ENCODE data around the gene MCM3AP. TPM values are rescaled to one million over a fixed set of nuclear protein-coding genes. Genes with fewer than 3 reads are reported as not detected.
"Not testable (repeated sequence)": the region's sequence is repeated elsewhere in the genome, so short reads cannot be mapped to it uniquely, and the experiment has no call there.

The MCM3AP gene
- total RNA-seq, 1 experiment from 2014 or later = 27.5 TPM

DNA sequence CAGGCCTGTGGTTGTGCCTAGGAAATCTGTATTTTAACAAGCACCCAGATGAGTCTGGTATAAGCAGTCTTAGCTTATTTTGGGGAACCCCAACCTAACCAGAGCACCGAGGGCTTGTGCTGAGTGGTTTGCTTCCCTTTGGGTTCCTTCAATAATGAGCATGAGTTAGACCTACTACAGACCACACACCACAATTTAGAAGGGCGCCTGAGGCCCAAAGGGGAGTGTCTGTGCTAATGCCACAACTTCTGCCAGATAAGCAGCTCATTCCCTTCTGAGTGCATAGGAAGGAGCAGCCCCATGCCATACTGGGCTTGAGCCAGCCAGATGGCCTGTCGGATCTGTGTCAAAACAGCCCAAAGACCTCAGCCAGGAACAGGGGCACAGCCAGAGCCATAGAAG lies 41.5 kb downstream of the MCM3AP start:
- no peak for DNase-seq (ENCODE audit: low read depth)

DNA sequence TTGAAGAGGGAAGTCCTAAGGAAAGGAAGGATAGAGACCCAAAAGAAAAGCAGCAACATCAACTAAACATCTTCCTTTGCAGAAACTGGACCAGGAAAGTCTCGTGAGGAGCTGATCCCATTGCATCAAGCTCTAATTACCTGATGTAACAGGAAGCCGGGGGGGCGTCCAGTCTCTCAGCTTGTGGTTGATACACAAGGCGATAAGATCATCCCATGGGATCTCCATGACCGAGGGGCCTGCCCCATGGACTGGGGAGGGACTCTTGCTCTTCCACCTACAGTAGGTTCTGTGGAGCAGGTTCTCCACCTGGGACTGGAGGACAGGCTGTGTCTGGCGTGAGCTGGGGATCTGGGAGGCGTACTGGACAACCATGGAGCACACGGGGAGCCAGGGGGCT lies 42.1 kb downstream of the MCM3AP start:
- no peak for DNase-seq (ENCODE audit: low read depth)

GRCh38 chr21:46241577-46241976 lies 43.8 kb downstream of the MCM3AP start:
- not testable (repeated sequence) for DNase-seq (ENCODE audit: low read depth)

DNA sequence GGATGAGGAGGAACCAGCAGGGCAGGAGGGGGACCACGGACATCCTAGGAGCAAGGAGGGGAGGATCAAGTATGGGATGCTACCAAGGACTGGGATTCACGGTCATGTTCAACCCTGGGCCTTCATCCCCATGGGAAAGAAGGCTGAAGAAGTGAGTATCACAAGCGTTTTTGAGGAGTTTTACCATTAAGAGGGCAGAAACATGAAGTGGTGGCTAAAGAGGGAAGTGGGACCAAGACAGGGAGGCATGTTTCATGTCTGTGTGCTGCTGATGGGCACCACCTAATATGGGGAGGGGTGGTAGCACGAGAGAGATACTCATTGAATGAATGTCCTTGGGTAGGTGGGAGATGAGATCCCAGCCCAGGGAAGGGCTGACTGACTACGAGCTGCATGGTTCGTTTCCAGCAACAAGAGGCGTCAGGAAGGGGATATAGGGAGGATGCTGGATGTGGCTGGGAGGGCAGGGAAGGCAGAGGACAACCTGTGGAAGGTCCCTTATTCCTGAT lies 45.5 kb downstream of the MCM3AP start:
- DNase-seq (ENCODE audit: low read depth) = no peak

GRCh38 chr21:46237474-46237873 lies 47.9 kb downstream of the MCM3AP start:
- DNase-seq (ENCODE audit: low read depth) = no peak

DNA sequence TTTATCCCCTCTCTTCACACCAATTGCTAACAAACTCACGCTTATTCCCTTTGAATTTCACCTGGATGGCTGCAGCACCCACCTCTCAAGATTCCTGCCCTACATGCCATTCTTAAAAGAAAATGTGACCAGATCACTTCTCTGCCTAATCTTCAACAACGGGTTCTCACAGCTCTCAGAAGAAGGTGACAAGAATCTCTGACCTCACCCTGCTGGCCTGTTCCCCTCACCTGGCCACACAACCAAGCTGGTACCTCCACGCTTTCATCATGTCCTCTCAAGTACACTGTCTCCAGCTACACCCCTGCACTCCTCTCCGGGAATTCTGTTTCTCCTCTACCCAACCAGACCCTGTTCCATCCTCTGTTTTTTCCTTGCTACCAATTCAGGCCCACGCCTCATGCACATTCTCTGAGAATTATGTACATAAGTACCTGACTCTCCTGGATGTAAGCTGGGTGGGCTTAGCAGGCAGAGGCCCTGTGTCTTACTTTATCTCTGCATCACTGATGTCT lies 50.9 kb downstream of the MCM3AP start:
- no peak for DNase-seq (ENCODE audit: low read depth)

DNA sequence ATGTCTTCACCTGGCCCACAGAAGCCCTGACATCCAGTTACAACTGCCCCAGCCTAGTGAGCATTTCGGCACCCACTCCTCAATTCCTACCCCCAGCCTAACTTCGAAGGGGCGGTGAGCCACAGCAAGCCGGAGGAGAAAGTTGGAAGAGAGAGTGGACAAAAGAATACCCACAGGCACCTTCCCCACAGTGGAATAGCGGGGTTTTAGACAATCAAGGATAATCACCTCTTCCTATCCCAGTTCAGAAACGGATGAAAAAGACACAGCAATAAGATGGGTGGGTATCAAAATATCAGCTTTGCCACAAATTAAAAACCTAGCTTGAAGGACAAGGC lies 55.5 kb downstream of the MCM3AP start:
- DNase-seq (ENCODE audit: low read depth) = no peak

DNA sequence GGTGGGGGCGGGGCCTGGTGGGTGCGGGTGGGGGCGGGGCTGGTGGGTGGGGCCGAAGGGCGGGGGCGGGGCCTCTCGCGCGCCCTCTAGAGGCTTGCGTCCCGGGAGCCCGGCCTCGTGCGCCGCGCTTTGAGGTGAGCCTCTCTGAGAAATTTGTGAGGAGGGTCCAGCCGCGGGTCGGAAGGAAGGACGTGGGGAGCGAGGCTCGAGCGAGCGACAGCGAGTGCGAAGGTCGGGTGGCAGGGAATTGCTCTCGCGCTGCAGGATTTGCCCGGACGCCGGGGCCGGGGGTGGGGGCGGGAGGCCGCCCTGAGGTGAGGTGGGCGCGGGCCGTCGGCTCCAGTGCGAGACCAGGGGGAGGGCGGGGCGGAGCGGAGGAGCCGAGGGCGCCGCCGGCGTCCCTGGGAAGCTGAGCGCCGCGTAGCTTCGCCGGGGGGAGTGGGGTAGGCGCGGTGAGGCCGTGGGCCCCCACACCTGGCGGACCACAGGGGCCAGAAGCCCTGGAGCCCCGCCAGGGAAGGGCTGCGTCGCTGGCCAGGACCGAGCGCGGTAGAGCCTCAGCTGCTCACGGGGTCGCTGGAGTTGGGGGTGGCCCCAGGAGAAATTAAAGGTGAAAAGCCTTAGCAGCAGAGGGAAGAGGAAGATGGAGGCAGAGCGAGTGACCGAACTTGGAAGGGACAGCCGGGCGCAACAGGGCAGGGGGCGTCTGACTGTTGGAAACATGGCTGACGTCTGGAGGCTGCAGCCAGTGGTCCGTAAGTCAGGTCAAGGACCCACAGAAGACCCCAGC lies 56.1 kb downstream of the MCM3AP start:
- DNase-seq (ENCODE audit: low read depth) = no peak

DNA sequence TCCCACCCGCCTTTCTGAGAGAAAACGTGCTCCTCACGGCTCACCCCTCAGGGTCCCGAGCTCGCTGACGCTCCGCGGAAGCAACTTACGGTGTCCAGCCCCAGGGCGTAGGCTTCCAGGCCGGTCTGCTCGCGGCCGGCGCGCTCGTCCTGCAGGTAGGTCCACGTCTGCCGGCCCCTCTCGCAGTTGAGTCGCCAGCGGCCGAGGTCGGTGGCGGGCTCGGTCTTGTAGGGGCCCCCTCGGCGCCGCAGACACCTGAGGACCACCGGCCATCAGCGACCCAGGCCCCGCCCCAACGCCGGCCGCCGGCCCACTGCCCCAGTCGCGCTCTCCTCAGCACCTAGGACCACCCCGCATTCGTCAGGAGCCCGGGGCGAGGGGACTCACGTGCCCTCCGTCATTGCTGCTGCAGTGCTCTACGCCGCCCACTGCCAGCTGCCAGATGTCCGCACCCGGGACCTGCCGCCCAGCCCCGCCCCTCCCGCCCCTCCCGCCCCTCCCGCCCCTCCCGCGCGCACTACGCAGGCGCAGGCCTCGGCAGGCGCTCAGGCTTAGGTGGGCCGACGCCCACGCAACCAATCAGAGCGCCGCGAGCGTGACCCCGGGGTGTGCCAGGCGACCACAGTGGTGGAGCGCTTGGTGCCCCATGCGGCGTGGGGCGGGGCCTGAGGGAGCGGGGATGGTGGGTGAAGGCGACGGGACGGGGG lies 56.9 kb downstream of the MCM3AP start, which contains the start of gene LSS:
TSS of gene LSS (minus strand) at position 430 of the 707 bp plus-strand sequence. CDS start at position 401, 29 bp downstream.
- DNase-seq (ENCODE audit: low read depth) = peak; percentile 94

DNA sequence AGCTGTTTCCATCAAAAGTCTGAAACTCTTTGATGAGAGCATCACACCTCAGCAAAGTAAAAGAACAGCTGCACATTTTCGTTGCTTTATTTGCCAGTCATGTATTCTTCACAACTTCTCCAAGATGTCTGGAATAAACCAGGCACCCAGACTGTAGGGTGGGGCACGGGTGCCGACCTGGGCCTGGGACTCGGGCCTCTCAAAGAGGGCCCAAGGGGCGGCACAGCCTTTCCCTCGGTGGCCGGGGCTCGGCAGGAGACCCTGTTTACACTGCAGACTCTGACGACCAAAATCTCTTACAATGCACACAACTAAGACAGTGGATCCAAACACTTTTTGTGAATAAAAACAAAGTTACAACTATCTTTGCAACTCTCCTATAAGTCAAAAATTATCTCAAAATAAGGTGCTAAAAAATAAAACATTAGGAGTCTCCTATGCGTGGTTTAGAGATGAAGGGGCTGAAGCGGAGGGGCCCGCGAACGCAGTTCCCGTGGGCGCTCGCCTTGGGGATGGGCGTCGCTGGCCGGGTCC lies 57.5 kb downstream of the MCM3AP start:
- DNase-seq (ENCODE audit: low read depth) = no peak

DNA sequence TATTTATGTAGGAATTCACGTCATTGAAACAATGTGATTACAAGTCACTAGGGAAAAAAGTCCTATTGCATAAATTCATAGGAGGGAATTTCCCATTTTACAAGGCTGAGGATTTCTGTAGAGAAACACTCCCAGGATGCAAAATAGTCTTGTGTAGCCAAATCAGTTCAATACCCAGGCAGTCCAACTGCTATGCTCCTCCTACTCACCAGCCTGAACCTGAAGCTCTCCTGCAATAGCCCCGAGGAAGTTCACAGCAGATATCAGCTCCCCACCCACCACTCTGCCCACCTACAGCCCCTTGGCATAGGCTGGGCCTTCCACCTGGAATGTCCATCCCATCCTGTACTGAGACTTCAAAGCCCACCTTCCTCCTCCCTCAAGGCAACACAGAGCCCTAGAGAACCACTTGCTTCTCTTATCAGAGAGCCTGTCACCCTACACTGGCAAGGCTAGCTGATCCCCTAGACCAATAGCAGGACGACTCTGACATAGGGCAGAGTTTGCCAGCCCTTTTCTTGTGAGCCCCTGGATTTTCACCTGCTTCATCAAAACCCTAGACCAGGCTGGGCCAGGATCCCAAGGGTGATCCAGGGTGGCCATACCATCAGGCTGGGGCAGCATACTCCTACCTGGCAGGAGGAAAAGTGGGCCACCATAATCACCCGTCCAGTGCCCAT lies 58.4 kb downstream of the MCM3AP start:
- DNase-seq (ENCODE audit: low read depth) = peak; percentile 29

GRCh38 chr21:46226146-46226545 lies 59.3 kb downstream of the MCM3AP start:
- DNase-seq (ENCODE audit: low read depth) = no peak

DNA sequence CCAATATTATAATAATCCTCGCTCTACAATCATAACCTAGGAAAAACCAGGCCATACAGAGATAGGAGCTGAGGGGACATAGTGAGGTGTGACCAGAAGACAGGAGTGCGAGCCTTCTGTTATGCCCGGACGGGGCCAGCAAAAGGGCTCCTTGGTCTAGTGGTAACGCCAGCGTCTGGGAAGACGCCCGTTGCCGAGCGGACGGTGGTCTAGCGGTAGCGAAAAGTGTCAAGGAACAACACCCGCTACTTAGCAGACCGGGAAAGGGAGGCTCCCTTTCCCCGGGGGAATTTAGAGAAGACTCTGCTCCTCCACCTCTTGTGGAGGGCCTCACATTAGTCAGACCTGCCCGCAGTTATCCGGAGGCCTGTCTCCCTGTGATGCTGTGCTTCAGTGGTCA lies 61.8 kb downstream of the MCM3AP start:
- not testable (repeated sequence) for DNase-seq (ENCODE audit: low read depth)

- no peak for DNase-seq (ENCODE audit: low read depth)
Observed at GRCh38 chr21:46223217-46223616, 62.2 kb downstream of the MCM3AP start.

DNA sequence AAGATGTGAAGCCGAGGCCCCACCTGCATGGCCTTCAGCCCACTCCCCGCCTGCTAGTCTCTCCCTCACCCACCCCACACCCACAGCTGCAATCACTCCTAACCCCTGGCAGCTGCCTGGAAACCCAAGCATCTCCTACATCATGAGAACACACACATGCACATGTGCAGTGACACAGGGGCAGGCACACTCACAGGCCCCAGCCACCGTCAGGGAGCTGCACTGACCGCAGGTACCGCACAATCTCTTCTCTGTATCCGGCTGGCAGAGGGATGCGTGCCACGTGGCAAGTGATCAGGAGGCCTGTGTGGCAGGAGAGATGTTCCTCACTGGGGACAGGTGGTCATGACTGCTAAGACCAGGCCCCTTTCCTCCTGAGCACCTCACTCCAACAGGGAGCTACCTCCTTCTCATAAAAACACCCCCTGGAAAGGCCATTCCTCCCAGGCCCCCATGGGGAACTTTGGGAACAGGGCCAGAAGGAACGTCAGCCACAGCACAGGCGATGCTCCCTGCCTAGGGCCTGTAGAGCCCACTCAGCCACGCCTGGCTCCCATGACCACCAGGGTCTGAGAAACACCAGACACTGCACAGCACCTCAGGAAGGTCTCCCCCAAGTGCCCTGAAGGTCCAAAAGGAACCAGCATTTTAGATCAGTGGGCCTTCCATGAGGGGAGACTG lies 62.8 kb downstream of the MCM3AP start:
- no peak for DNase-seq (ENCODE audit: low read depth)

- no peak for DNase-seq (ENCODE audit: low read depth)
Observed at GRCh38 chr21:46221664-46222435, 63.6 kb downstream of the MCM3AP start.

- no peak for DNase-seq (ENCODE audit: low read depth)
Observed at GRCh38 chr21:46220847-46221246, 64.6 kb downstream of the MCM3AP start.

DNA sequence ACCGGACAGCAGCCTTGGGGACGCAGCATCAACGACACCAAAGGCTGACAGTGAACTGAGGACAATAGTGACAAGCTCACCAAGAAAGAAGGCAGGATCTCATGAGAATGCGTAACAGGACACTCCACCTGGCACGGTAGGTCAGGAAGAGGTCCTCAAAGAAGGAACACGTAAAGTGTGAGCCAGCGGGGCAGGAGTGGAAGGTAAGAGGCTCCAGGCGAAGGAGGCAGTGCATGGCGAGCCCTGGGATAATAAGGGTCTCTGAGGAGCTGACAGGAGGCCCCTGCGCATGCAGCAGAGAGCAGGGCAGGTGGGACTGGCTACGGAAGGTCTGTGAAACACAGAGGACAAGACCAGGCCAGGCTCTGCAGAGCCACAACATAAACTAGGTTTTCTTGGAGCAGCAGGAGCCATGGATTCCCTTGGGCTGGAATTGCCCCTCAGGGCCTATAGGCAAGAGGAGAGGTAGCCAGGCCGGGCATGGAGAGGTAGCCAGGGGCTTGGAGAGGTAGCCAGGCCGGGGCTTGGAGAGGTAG lies 65.1 kb downstream of the MCM3AP start:
- DNase-seq (ENCODE audit: low read depth) = no peak

DNA sequence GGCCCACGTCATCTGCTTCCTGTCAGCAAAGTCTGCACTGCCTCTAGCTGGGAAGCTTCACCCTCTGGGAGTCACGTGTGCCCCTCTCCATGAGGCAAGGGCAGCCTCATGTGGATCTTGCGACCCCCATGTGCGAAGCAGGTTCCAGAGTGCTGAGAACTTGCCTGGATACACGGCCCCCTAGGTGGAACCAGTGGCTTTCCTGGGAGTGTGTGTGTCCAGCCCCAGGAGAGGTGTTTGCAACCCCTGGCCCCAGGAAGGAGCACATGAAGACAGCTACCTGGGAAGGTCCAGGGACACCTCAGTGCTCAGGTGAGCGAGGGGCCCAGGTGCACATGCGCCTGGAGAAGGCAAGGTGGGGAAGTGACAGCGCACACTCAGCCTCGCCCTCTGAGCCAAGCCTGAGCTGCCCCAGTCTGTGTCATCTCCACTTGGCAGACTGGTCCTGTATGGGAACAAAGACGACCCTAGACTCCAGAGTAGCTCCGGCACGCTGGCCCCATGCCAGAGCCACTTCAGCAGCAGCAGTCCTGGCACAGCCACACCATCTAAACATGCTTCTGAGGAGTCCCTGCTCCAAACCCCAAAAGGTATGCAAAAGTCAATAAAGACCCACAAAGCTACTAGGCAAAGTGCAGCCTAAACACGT lies 65.7 kb downstream of the MCM3AP start:
- DNase-seq (ENCODE audit: low read depth) = no peak

All from RPMI7951 (cell line).